WI38 (cell line): ENCODE results near the gene GAST.

ENCODE experiments used
- H3K4me3 ChIP-seq: 2 replicates; pipeline ENCODE4 v1.5.1; 2011; ENCODE audit warnings: low read depth, mild to moderate bottlenecking, control low read depth, low read length
- CTCF ChIP-seq: IDR thresholded peaks from 2 replicates; pipeline ENCODE4 v1.5.1; 2012; ENCODE audit warnings: low read depth, mild to moderate bottlenecking, control low read depth, low read length

Gene GAST

GRCh38 chr17:41724476-41725050 is 12.4 kb downstream of the GAST start:
- no peak overlapping the region for H3K4me3 ChIP-seq
- TF ChIP-seq CTCF: no peak

DNA sequence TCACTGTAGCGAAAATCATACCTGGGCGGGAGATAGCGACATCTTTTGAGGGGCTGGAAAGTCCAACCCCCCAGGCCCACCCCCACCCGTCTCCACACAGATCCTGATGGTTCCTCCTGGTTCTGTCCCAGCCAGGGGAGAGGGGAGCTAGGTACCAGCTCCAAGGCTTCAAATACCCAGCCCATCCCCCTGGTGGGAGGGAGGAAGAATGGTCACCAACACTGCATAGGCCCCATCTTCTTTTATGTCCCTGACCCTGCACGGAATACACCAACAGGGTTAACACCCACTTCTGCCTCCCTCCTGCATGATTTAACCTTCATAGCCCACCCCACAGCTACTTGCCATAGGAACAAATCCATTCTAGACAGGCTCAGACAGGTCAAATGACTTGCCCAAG is 13.0 kb downstream of the GAST start:
- TF ChIP-seq CTCF: no peak

GRCh38 chr17:41728056-41728455 is 15.9 kb downstream of the GAST start:
- TF ChIP-seq CTCF: no peak
- H3K4me3 ChIP-seq: no peak overlapping the region

More for the DNA sequence above, 13.0 kb downstream of the GAST start:
- no peak overlapping the region for H3K4me3 ChIP-seq

DNA sequence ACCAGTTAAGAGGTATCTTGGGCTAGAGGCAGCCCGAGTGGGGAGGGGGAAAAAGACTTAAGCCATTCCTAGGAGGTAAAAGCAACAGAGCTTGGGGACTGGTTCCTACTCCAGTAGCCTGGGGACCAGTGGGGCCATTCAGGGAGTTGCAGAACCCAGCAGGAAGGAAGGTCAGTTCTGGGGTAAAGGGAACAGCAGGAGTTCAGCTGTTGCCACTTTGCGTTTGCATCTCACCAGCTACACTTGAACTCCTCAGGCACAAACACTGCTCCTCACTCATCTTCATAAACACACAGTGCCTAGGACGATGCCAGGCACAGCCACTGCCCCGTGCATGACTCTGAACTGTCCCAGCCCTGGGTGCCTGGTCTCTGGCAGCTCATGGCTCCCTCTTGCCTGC is 18.3 kb downstream of the GAST start:
- TF ChIP-seq CTCF: no peak
- no peak overlapping the region for H3K4me3 ChIP-seq

DNA sequence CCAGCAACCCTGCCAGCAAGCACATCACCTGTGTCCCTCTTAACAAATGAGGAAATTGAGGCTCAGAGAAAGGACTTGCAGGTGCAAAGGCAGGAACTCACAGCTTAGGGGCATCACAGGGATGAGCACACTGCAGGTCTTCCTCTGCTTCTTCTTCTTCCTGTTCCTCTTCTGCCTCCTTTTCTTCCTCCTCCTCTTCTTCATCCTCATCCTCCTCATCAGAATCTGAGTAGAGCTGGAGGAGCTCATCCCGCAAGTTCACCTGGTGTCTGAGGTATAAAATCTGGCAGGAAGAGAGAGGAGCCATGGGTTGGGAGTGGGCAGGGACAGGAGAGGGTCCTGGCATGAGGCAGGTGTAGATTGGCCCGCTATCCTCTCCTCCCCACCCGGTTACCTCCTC is 19.7 kb downstream of the GAST start:
- TF ChIP-seq CTCF: no peak
- no peak overlapping the region for H3K4me3 ChIP-seq

DNA sequence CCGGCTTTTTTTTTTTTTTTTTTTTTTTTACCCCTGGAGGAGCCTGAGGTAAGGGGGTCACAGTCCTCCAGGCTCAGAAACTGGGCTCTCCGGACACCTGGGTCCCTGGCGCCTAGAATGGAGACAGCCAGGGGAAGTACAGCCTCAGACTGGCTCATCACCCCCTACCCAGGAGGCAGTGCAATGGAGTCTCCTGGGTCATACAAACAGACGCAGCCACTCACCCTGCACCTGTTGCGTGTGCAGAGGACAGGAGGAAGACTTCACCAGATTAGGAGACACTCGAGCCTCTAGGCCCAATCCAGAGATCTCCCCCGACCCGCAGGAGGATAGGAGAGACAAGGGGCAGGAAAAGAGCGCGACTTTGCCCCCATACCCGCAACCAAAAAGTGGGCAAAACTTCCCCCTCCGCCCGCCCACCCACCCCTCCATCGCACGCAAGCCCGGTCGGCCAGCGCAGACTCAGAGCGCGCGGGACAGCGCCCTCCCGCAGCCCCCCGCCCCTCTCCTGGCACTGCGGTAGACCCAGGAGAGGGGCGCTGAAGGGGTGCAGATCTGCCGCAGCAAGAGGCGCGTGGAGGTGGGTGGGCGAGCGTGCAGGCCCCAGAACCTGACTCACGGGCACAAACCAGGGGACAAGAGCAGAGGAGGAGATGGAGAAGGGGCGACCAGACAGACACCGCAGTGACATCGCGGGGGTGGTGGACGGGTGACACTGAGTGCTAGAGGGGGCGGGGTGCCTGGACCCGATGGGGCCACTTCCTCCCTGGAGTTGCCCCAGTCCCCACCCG is 21.4 kb downstream of the GAST start:
- no peak overlapping the region for H3K4me3 ChIP-seq

More for the DNA sequence above, 21.4 kb downstream of the GAST start:
- no peak for TF ChIP-seq CTCF
